PC-9 (cell line): ENCODE data around the gene DAB1.

ENCODE experiments used
- EZH2 ChIP-seq: fragments of 200-600 bp; sonication (generic); IDR thresholded peaks from 2 replicates; pipeline ENCODE4 v1.8.0; 2017; ENCODE audit warnings: antibody characterized with exemption, low read depth
- TF ChIP-seq, protein P1 (sequence below): fragments of 200-600 bp; sonication (generic); conservative IDR thresholded peaks from 2 replicates; pipeline ENCODE4 v1.6.1; 2017; ENCODE audit warnings: mixed run types, antibody characterized with exemption, mild to moderate bottlenecking, moderate library complexity

DNA sequence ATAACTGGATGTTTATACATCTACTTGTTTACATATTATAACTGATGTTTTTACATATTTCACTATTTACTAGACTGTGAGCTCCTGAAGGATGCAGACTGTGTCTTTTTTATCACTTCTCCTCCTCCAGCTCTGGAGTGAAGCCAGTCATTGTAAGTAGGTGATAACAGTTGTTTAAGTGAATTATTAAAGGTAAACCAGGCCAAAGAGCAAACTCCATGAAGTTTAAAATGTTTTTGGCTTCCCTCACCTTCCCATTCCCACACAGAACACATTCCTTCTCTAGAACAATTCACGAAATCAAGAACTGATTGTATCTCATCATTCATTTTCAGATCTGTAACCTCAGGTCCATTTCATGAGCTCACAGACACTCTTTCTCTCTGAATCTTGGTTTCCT is 98.3 kb downstream of the DAB1 start:
- TF ChIP-seq, protein P1, sequence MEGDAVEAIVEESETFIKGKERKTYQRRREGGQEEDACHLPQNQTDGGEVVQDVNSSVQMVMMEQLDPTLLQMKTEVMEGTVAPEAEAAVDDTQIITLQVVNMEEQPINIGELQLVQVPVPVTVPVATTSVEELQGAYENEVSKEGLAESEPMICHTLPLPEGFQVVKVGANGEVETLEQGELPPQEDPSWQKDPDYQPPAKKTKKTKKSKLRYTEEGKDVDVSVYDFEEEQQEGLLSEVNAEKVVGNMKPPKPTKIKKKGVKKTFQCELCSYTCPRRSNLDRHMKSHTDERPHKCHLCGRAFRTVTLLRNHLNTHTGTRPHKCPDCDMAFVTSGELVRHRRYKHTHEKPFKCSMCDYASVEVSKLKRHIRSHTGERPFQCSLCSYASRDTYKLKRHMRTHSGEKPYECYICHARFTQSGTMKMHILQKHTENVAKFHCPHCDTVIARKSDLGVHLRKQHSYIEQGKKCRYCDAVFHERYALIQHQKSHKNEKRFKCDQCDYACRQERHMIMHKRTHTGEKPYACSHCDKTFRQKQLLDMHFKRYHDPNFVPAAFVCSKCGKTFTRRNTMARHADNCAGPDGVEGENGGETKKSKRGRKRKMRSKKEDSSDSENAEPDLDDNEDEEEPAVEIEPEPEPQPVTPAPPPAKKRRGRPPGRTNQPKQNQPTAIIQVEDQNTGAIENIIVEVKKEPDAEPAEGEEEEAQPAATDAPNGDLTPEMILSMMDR: no peak
- no peak for TF ChIP-seq EZH2
